ENCODE results near the gene CYP26B1. TPM values are rescaled to one million over a fixed set of nuclear protein-coding genes. Genes with fewer than 3 reads are reported as not detected.

Gene CYP26B1
- polyA plus RNA-seq, 1 donor (not counting 4 experiments of a cell fraction or from before 2014, with no cell fraction given) = 1.2 TPM

- Histone ChIP-seq H2AFZ (ENCODE audit: control insufficient read depth, low read length) (no peak overlapping the region), H3K27me3 (ENCODE audit: control insufficient read depth, extremely low read depth, insufficient read depth, low read length) (peaks cover 26% of the 10 kb centered on the region), H3K27ac (ENCODE audit: control insufficient read depth, insufficient read depth, low read length) (no peak overlapping the region), H3K4me3 (ENCODE audit: control insufficient read depth in 2 of 3, extremely low read depth in 1 of 3, insufficient read depth in 2 of 3, low read depth in 1 of 3, low read length in 3 of 3) (no peak overlapping the region), H3K9me1 (ENCODE audit: control insufficient read depth, extremely low read depth, insufficient read depth, low read length) (no peaks in the 10 kb centered on the region), H3K36me3 (ENCODE audit: control insufficient read depth in 2 of 2, extremely low read depth in 1 of 2, insufficient read depth in 2 of 2, low read length in 2 of 2) (no peaks in the 10 kb centered on the region), H4K20me1 (ENCODE audit: control insufficient read depth, extremely low read depth, insufficient read depth, low read length) (no peaks in the 10 kb centered on the region), H3K9me3 (ENCODE audit: control insufficient read depth, low read depth, low read length) (no peaks in the 10 kb centered on the region), H3K9ac (ENCODE audit: control insufficient read depth, extremely low read depth, insufficient read depth, low read length) (no peak overlapping the region), H3K79me2 (ENCODE audit: control insufficient read depth, insufficient read depth, low read length) (no peaks in the 10 kb centered on the region), H3K4me2 (ENCODE audit: control insufficient read depth, extremely low read depth, insufficient read depth, low read depth, low read length) (no peak overlapping the region), H3K4me1 (ENCODE audit: control insufficient read depth, extremely low read depth, insufficient read depth, low read length) (peaks cover 6% of the 10 kb centered on the region)
- DNase-seq (ENCODE audit: low read depth, low spot score) = no peak
- TF ChIP-seq, protein P1, sequence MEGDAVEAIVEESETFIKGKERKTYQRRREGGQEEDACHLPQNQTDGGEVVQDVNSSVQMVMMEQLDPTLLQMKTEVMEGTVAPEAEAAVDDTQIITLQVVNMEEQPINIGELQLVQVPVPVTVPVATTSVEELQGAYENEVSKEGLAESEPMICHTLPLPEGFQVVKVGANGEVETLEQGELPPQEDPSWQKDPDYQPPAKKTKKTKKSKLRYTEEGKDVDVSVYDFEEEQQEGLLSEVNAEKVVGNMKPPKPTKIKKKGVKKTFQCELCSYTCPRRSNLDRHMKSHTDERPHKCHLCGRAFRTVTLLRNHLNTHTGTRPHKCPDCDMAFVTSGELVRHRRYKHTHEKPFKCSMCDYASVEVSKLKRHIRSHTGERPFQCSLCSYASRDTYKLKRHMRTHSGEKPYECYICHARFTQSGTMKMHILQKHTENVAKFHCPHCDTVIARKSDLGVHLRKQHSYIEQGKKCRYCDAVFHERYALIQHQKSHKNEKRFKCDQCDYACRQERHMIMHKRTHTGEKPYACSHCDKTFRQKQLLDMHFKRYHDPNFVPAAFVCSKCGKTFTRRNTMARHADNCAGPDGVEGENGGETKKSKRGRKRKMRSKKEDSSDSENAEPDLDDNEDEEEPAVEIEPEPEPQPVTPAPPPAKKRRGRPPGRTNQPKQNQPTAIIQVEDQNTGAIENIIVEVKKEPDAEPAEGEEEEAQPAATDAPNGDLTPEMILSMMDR (optimal IDR thresholded peaks at IDR 0.05 in 1 of 3, IDR thresholded peaks at IDR 0.05 in 1 of 3, conservative IDR thresholded peaks at IDR 0.05 in 1 of 3; ENCODE audit: extremely low read depth in 1 of 3, insufficient read depth in 2 of 3, low read length in 3 of 3) = no peak
- TF ChIP-seq EZH2 (IDR thresholded peaks at IDR 0.05; ENCODE audit: low read length) = no peak
- dilution Hi-C loops (cut with MboI; ENCODE audit: extremely low pct_ligation_motif_present, low sequenced_read_pairs) = no loop called here
- FAIRE-seq = no peak
Measured at GRCh38 chr2:72154386-72154975, 6.8 kb upstream of the CYP26B1 start.

- Histone ChIP-seq H3K27ac (ENCODE audit: control insufficient read depth, insufficient read depth, low read length) (no peak overlapping the region), H4K20me1 (ENCODE audit: control insufficient read depth, extremely low read depth, insufficient read depth, low read length) (no peaks in the 10 kb centered on the region), H2AFZ (ENCODE audit: control insufficient read depth, low read length) (no peak overlapping the region), H3K4me1 (ENCODE audit: control insufficient read depth, extremely low read depth, insufficient read depth, low read length) (peaks cover 6% of the 10 kb centered on the region), H3K4me2 (ENCODE audit: control insufficient read depth, extremely low read depth, insufficient read depth, low read depth, low read length) (no peak overlapping the region), H3K9ac (ENCODE audit: control insufficient read depth, extremely low read depth, insufficient read depth, low read length) (no peak overlapping the region), H3K4me3 (ENCODE audit: control insufficient read depth in 2 of 3, extremely low read depth in 1 of 3, insufficient read depth in 2 of 3, low read depth in 1 of 3, low read length in 3 of 3) (no peak overlapping the region), H3K79me2 (ENCODE audit: control insufficient read depth, insufficient read depth, low read length) (no peaks in the 10 kb centered on the region), H3K9me3 (ENCODE audit: control insufficient read depth, low read depth, low read length) (no peaks in the 10 kb centered on the region), H3K36me3 (ENCODE audit: control insufficient read depth in 2 of 2, extremely low read depth in 1 of 2, insufficient read depth in 2 of 2, low read length in 2 of 2) (no peaks in the 10 kb centered on the region), H3K27me3 (ENCODE audit: control insufficient read depth, extremely low read depth, insufficient read depth, low read length) (peaks cover 32% of the 10 kb centered on the region), H3K9me1 (ENCODE audit: control insufficient read depth, extremely low read depth, insufficient read depth, low read length) (no peaks in the 10 kb centered on the region)
- TF ChIP-seq, protein P1 (optimal IDR thresholded peaks at IDR 0.05 in 1 of 3, IDR thresholded peaks at IDR 0.05 in 1 of 3, conservative IDR thresholded peaks at IDR 0.05 in 1 of 3; ENCODE audit: extremely low read depth in 1 of 3, insufficient read depth in 2 of 3, low read length in 3 of 3) = no peak
- no peak for TF ChIP-seq EZH2 (IDR thresholded peaks at IDR 0.05; ENCODE audit: low read length)
- dilution Hi-C loops (cut with MboI; ENCODE audit: extremely low pct_ligation_motif_present, low sequenced_read_pairs) = no loop called here
- DNase-seq (ENCODE audit: low read depth, low spot score) (no peak), FAIRE-seq (no peak)
Measured at GRCh38 chr2:72153924-72154323, 6.3 kb upstream of the CYP26B1 start.

Data from keratinocyte (primary cell).